Kidney tubule cell (primary cell): ENCODE results near the gene UHRF2.
"Not testable (repeated sequence)": the region's sequence is repeated elsewhere in the genome, so short reads cannot be mapped to it uniquely, and the experiment has no call there.

Experiments used
- DNase-seq: peaks from one replicate; pipeline ENCODE4 v3.0.0-alpha.2; 2018; ENCODE audit warnings: low spot score

Gene UHRF2

GRCh38 chr9:6428940-6429889, 16.2 kb downstream of the UHRF2 start:
- DNase-seq = peak; percentile 6

DNA sequence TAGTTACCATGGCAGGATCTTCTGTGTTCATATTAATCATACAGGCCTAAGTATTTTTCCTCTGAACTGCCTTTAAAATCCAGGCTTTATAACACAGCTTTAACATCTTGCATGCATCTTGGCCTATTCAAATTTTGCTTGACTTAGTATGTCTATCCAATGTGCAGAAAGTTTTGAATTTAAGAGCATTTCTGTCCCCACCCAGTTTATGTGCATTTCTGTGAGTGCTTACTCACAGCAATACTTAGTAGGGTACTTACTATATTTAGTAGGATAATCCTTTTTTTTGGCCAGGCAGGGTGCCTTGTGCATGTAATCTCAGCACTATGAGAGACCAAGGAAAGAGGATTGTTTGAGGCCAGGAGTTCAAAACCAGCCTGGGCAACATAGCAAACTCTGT, 18.0 kb downstream of the UHRF2 start:
- DNase-seq = no peak

- DNase-seq = no peak
Measured at GRCh38 chr9:6433410-6433809, 20.4 kb downstream of the UHRF2 start.

- no peak for DNase-seq
Measured at GRCh38 chr9:6439051-6439703, 26.2 kb downstream of the UHRF2 start.

DNA sequence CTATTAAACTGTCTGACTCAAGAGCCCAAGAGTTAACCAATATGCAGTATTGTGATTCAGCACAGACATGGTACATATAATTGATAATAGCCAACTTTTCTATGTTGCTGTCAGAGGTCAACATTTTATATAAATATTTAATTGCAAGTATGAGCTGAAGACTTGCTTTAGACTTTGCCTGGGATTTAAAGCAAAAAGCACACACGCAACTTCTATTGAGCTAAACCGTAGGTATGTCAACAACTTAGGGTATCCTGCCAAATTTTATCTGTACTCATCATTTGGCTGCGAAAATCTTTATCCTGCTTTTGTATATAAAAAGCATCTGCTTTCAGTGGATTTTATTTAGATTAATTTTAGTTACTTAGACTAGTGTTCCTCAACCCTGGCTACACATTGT, 27.4 kb downstream of the UHRF2 start:
- no peak for DNase-seq

GRCh38 chr9:6441269-6441668, 28.3 kb downstream of the UHRF2 start:
- DNase-seq = peak; percentile 56

DNA sequence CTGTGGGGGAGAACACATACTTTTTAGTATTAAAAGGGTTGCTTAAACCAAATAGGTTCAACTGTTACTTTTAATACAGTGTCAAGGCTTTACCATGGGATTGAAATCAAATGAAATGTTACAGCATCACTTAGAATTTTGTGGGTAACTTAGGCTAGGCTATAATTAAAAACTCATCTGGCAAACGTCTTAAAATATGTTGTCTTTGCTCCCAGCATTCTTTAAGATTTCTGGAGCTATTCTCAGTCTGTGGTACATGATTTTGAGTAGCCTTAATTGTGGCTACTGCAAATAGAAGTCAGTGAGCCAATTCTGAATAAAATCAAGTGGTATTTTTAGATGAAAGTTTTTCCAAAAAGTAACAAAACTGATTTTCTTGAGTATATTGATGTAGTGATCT, 30.7 kb downstream of the UHRF2 start:
- DNase-seq = no peak

DNA sequence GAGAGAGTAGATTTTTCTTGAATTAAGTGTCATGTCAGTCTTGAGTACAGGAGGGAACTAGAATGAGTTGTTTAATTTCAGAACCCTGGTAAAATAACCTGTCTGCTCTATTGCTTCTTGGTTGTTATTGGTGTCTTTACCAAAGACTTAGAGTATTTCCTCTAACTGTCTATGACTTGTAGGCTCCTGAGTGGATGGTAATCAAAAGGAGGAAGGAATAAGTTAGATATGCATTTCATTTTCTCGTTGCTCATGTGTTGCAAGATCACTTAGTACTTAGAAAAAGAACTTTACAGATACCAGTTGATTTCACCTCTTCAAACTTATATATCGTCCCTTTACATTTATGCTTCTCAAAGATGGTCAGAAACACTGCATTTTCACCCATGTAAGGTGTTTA, 31.1 kb downstream of the UHRF2 start:
- DNase-seq = no peak

DNA sequence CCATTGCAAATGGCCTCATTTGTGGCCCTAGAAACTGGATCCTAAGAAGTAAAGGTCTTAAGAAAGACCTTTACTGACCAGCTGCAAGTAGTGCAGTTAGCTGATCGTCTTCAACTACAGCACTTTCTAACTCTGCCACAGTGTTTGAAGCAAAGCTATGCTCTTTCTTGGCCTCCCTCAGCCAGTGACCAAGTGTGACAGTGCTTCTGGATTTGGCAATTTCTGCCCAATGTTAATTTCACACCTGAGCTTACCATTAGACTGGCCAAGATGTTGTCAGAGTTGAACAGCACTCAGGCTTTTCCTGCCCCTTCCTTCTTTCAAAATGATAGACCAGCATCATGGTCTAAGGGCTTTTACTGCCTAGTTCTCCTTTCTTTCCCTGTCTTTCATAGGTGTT, 36.1 kb downstream of the UHRF2 start:
- DNase-seq = no peak

GRCh38 chr9:6449645-6450044, 36.6 kb downstream of the UHRF2 start:
- peak; percentile 23 for DNase-seq

DNA sequence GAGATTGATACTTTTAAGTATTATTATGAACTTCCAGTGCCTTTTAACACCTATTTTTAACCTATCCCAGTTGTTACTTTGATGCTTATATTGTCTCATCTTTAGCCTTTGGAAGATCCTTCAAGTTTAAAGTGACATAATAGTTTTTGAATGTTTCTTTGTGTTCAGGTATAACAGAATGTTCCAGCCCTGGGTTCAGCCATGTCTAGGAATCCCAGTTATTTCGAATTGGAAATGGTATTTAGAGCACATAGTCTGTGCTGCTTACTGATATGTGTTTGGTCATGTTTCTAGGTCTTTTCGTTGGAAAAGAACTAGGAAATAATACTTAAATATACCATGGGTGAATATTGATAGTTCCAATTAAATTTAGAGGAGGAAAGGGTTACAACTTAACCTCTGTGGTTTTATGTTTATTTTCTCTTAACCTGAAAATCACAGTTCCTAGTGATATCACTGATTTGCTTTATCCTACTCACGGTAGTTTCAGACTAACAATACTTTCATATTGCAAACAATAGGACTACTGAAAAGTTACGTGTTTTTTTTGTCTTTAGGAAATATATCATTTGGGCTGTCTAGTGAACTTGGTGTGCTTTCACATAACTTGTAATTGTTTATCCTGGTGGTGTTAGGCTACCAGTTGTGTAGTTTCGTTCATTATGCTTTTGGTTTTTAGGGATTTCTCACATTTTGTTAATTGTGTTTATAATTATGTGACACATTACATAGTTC, 37.8 kb downstream of the UHRF2 start:
- DNase-seq = no peak

DNA sequence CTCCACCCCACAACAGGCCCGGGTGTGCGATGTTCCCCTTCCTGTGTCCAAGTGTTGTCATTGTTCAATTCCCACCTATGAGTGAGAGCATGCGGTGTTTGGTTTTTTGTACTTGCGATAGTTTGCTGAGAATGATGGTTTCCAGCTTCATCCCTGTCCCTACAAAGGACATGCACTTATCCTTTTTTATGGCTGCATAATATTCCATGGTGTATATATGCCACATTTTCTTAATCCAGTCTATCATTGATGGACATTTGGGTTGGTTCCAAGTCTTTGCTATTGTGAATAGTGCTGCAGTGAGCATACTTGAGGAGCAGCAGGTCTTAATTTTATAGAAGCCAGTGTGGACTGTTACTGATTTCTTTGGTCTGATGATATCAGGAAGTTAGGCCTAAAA, 42.3 kb downstream of the UHRF2 start:
- not testable (repeated sequence) for DNase-seq

DNA sequence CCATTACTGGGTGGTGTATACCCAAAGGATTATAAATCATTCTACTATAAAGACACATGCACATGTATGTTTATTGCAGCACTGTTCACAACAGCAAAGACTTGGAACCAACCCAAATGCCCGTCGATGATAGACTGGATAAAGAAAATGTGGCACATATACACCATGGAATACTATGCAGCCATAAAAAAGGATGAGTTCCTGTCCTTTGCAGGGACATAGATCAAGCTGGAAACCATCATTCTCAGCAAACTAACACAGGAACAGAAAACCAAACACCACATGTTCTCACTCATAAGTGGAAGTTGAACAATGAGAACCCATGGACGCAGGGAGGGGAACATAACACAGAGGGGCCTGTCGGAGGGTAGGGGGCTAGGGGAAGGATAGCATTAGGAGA, 45.7 kb downstream of the UHRF2 start:
- not testable (repeated sequence) for DNase-seq

DNA sequence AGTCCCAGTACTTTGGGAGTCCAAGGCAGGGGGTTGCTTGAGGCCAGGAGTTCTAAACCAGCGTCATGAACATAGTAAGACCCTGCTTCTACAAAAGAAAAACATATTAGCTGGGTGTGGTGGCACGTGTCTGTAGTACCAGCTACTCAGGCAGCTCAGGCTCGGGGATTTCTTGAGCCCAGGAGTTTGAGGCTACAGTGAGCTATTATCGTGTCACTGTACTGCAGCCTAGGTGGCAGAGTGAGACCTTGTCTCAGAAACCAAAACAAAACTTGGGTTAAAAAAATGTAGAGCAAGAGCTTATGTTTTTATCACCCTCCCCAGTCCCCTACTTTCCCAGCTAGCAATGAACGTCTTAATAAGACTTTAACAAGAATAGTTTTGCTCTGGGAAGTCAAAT, 46.7 kb downstream of the UHRF2 start:
- no peak for DNase-seq

GRCh38 chr9:6460189-6460768, 47.3 kb downstream of the UHRF2 start:
- DNase-seq = no peak

- no peak for DNase-seq
Measured at GRCh38 chr9:6461619-6462018, 48.6 kb downstream of the UHRF2 start.

DNA sequence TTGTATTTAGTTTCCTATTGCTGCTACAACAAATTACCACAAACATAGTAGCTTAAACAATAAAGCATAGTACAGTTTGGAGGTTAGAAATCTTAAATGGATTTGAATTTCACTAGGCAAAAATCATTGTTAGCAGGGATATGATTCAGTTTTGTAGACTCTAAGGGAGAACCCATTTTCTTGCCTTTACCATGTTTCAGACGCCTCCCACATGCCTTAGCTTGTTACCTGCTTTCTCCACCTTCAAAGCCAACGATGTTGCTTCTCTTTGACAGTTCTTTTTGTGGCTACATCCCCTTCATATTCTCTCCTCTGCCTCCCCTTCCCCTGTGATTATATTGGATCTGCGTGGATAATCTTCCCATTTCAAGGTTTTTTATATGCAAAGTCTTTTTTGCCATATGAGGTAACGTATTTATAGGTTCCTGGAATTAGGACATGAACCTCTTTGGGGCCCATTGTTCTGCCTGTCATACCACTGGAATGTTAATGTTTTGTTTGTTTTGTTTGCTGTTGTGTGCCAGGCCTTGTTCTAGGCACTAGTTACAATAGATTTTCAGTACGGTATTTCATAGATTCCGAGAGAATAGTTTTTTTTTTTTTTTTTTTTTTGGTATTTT, 54.1 kb downstream of the UHRF2 start:
- no peak for DNase-seq

DNA sequence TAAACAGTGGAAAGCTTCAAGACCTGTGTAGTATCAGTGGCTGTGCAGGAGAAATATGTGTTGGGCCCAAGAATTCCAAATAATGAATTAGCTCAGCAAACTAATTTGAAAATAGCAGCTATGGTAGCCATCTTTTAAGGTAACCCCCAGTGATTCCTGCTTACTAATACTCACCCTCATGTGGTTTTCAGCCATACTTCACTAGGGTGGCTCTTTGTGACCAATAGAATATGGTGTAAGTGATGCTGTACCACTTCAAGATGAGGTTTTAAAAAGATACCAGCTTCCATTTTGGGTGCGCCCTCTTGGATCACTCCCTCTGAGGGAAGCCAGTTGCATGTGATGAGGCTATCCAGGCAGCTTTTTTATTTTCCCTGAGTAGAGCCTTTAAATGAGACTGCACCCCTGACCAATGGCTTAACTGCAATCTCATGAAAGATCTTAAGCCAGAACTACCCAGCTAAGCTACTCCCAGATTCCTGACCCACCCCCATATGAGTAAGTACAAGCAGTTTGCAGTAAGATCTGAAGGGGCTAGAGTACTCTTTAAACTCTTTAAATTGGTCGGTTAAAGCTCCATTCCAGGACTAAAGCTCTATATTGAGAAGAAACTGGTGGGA, 58.3 kb downstream of the UHRF2 start:
- DNase-seq = no peak

DNA sequence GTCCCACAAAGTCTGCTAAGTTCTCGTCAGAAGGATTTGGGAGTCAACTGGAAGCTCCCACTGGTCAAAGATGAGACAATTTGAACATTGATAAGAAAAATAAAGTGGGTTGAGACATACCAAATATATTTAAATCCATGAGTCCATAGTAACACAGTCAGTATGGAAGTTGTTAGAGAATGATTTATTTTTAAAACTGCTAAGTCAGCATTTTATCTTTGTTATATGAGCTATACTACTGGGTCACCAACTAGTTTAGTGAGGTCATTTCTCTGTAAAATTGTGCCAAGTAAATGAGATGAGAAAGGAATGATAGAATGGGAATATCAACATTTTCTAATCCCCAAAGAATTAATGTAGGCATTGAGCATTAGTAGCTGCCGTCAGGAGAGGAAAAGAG, 60.2 kb downstream of the UHRF2 start:
- DNase-seq = no peak

GRCh38 chr9:6479959-6480358, 67.0 kb downstream of the UHRF2 start:
- DNase-seq = no peak

DNA sequence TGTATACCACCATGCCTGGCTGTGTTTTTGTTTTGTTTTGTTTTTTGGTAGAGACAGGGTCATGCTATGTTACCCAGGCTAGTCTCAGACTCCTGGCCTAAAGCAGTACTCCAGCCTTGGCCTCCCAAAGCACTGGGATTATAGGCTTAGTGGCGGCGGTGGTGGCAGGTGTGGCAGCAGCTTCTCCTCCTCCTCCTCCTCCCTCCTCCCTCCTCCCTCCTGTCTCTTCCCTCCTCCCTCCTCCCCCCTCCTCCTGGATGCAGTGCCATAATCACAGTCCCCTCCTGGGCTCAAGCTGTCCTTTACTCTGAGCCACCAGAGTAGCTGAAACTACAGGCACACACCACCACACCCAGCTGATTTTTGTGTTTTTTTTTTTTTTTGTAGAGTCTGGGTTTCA, 71.2 kb downstream of the UHRF2 start:
- no peak for DNase-seq

DNA sequence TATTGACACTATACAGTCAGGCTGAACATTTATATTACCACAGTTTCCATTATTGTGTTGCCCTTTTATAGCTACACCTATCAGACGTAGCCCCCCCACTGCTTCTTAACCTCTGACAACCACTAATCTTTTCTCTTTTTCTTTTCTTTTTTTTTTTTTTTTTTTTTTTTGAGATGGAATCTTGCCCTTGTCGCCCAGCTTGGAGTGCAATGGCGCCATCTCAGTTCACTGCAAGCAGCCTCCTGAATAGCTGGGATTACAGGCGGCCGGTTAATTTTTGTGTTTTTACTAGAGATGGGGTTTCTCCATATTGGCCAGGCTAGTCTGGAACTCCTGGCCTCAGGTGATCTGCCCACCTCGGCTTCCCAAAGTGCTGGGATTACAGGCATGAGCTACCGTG, 75.4 kb downstream of the UHRF2 start:
- no peak for DNase-seq
